ENCODE data around the gene TAOK1. TPM values are rescaled to one million over a fixed set of nuclear protein-coding genes. Genes with fewer than 3 reads are reported as not detected.

Gene TAOK1
- total and polyA plus RNA-seq, 2 experiments from 2014 or later, result 5.8 to 43.1 TPM

DNA sequence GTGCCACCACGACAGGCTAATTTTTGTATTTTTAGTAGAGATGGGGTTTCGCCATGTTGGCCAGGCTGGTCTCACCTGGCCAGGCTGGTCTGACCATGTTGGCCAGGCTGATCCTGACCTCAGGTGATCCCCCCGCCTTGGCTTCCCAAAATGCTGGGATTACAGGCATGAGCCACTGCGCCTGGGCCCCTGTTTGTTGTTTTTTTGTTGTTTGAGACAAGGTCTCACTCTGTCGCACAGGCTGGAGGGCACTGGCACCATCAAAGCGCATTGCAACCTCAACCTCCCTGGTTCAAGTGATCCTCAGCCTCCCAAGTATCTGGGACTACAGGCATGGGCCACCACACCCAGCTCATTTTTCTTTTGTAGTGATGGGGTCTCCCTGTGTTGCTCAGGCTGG is 43.7 kb upstream of the TAOK1 start:
- no peaks in the 10 kb centered on the region for H3K4me1 ChIP-seq (ENCODE audit: low read depth)
- H3K9me3 ChIP-seq (ENCODE audit: low read depth), result no peaks in the 10 kb centered on the region
- H3K4me3 ChIP-seq, result no peak overlapping the region
- H3K36me3 ChIP-seq, result no peaks in the 10 kb centered on the region
- no peaks in the 10 kb centered on the region for H3K27me3 ChIP-seq
- no peak overlapping the region for H3K27ac ChIP-seq
- TF ChIP-seq, protein P1, sequence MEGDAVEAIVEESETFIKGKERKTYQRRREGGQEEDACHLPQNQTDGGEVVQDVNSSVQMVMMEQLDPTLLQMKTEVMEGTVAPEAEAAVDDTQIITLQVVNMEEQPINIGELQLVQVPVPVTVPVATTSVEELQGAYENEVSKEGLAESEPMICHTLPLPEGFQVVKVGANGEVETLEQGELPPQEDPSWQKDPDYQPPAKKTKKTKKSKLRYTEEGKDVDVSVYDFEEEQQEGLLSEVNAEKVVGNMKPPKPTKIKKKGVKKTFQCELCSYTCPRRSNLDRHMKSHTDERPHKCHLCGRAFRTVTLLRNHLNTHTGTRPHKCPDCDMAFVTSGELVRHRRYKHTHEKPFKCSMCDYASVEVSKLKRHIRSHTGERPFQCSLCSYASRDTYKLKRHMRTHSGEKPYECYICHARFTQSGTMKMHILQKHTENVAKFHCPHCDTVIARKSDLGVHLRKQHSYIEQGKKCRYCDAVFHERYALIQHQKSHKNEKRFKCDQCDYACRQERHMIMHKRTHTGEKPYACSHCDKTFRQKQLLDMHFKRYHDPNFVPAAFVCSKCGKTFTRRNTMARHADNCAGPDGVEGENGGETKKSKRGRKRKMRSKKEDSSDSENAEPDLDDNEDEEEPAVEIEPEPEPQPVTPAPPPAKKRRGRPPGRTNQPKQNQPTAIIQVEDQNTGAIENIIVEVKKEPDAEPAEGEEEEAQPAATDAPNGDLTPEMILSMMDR (IDR thresholded peaks at IDR 0.05; ENCODE audit: low read depth, low read length), result no peak
- DNase-seq (ENCODE audit: low read depth in 1 of 2, low spot score in 1 of 2), result no peak

DNA sequence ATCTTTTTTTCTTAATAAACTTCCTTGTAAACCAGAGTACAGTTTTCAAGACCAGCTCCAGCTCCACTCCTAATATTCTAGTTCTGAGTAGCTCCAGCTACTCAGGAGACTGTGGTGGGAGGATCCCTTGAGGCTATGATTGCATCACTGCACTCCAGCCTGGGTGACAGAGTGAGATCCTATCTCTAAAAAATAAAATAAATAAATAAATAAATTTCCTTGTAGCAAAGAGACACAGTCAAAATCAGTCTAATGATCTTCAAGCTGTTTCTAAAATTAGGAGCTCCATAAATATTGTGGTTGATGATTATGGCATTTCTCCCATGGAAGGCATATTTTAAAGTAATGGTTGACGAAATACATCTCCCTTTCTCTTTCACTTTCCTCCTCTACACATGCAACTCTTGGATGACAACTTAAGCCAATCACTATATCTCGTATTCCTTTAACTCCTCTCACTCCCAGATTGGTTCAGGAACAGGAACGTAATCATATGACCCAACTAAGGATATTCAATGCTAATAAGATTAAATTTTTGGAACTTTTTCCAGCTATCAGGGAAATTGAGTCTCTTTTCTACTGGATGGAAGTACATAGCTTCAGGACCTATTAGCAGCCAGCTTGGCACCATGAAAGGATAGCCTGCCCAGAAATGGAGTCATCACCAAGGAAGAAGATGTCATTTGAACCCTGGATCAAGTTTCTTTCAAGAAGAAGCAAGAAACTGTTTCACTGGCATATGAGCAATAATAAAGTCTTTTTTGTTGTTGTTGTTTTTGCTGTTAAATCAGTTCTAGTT is 42.1 kb upstream of the TAOK1 start:
- Histone ChIP-seq H3K36me3 (no peaks in the 10 kb centered on the region), H3K9me3 (ENCODE audit: low read depth) (no peaks in the 10 kb centered on the region), H3K27me3 (no peaks in the 10 kb centered on the region), H3K4me1 (ENCODE audit: low read depth) (no peaks in the 10 kb centered on the region), H3K27ac (no peak overlapping the region), H3K4me3 (no peak overlapping the region)
- peak in 1 of 2 donors; percentile 73 for DNase-seq (ENCODE audit: low read depth in 1 of 2, low spot score in 1 of 2)
- TF ChIP-seq, protein P1 (IDR thresholded peaks at IDR 0.05; ENCODE audit: low read depth, low read length), result no peak

DNA sequence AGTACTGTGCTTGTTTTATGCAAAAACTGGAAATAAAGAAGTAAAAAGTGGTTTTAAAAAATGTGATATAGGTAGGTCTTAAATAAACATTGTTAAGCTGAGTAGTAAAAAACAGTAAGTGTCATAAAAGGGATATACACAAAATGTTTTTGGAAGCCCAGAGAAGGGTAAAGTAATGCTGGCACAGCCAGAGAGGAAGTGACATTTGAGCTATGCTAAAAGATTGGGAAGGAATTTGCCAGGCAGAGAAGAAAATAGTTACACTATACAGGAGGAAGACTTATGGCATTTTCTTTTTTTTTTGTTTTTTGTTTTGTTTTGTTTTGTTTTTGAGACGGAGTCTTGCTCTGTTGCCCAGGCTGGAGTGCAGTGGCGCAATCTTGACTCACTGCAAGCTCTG is 40.8 kb upstream of the TAOK1 start:
- TF ChIP-seq, protein P1 (IDR thresholded peaks at IDR 0.05; ENCODE audit: low read depth, low read length), result no peak
- Histone ChIP-seq H3K4me3 (no peak overlapping the region), H3K27me3 (no peaks in the 10 kb centered on the region), H3K36me3 (no peaks in the 10 kb centered on the region), H3K4me1 (ENCODE audit: low read depth) (no peaks in the 10 kb centered on the region), H3K9me3 (ENCODE audit: low read depth) (no peaks in the 10 kb centered on the region), H3K27ac (no peak overlapping the region)
- peak in 1 of 2 donors; percentile 21 for DNase-seq (ENCODE audit: low read depth in 1 of 2, low spot score in 1 of 2)

DNA sequence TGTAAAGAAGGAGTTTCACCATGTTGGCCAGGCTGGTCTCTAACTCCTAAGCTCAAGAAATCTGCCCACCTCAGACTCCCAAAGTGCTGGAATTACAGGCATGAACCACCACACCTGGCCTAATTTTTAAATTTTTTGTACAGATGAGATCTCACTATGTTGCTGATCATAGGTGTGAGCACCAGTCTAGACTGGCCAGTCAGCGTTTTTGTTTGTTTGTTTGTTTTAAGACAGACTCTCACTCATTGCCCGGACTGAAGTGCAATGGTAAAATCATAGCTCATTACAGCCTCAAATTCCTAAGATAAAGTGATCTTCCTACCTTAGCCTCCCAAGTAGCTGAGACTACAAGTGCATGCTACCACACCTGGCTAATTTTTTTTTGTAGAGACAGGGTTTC is 38.0 kb upstream of the TAOK1 start:
- Histone ChIP-seq H3K27ac (no peak overlapping the region), H3K27me3 (no peaks in the 10 kb centered on the region), H3K4me1 (ENCODE audit: low read depth) (peaks cover 4% of the 10 kb centered on the region), H3K36me3 (no peaks in the 10 kb centered on the region), H3K4me3 (no peak overlapping the region), H3K9me3 (ENCODE audit: low read depth) (no peaks in the 10 kb centered on the region)
- TF ChIP-seq, protein P1 (IDR thresholded peaks at IDR 0.05; ENCODE audit: low read depth, low read length), result no peak
- no peak for DNase-seq (ENCODE audit: low read depth in 1 of 2, low spot score in 1 of 2)

DNA sequence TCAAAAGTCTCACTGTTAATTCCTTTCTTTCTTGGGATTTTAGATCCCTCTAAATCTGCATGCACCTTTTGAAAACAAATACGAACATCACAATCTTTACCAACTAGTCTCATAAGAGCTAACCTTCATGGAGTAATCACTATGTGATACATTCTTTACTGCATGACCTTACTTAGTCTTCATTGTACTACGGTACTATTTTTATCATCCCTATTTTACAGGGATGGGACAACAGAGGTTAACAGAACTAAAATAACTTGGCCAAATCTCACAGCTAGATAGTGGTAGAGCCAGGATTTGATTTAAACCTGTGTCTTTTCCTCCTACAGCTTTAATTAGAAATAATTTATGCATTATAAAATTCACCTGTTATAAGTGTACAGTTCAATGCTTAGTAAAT is 32.9 kb upstream of the TAOK1 start:
- Histone ChIP-seq H3K27ac (peak overlapping the region; percentile 76), H3K27me3 (no peaks in the 10 kb centered on the region), H3K4me1 (ENCODE audit: low read depth) (peaks cover 10% of the 10 kb centered on the region), H3K36me3 (no peaks in the 10 kb centered on the region), H3K9me3 (ENCODE audit: low read depth) (no peaks in the 10 kb centered on the region), H3K4me3 (no peak overlapping the region)
- TF ChIP-seq, protein P1 (IDR thresholded peaks at IDR 0.05; ENCODE audit: low read depth, low read length), result no peak
- DNase-seq (ENCODE audit: low read depth in 1 of 2, low spot score in 1 of 2), result no peak

All from cardiac muscle cell (in vitro differentiated cells and primary cell).